Uterus (tissue), 4 donors: Measurements from ENCODE around the gene PCK2. TPM values are rescaled to one million over a fixed set of nuclear protein-coding genes. Genes with fewer than 3 reads are reported as not detected.
A peak's percentile ranks its signal among the peaks of the same experiment; 100 is the strongest.

ENCODE experiments used
- DNase-seq, 2 donors: peaks; one replicate each; pipeline ENCODE4 v3.0.0-alpha.2; 2019 to 2020
- H3K27ac ChIP-seq, 2 donors: fragments of 200-600 bp; sonication (generic); 1 replicate in 1 of 2; 2 replicates in 1 of 2; pipeline ENCODE4 v1.5.1; 2016 to 2018
- H3K27me3 ChIP-seq, 2 donors: fragments of 200-600 bp; sonication (generic); one replicate each; pipeline ENCODE4 v1.5.1; 2018 to 2019; ENCODE audit warnings: control low read depth in 1 of 2
- H3K36me3 ChIP-seq, 2 donors: fragments of 200-600 bp; sonication (generic); one replicate each; pipeline ENCODE4 v1.5.1; 2019; ENCODE audit warnings: control low read depth in 1 of 2
- H3K4me1 ChIP-seq, 2 donors: fragments of 200-600 bp; sonication (generic); one replicate each; pipeline ENCODE4 v1.5.1; 2018 to 2019; ENCODE audit warnings: control low read depth in 1 of 2
- H3K4me3 ChIP-seq, 2 donors: fragments of 200-600 bp; sonication (generic); 1 replicate in 1 of 2; 2 replicates in 1 of 2; pipeline ENCODE4 v1.5.1; 2018 to 2019; ENCODE audit warnings: mild to moderate bottlenecking in 1 of 2
- H3K9me3 ChIP-seq, 2 donors: fragments of 200-600 bp; sonication (generic); one replicate each; pipeline ENCODE4 v1.5.1; 2019; ENCODE audit warnings: control low read depth in 1 of 2
- POLR2A ChIP-seq, 2 donors: fragments of 450-650 bp; IDR thresholded peaks; one replicate each; pipeline ENCODE4 v1.6.1; 2016; ENCODE audit warnings: antibody characterized with exemption in 2 of 2, mild to moderate bottlenecking in 1 of 2, moderate library complexity in 1 of 2
- intact Hi-C: fragments of 100-400 bp; cut with DNase I; formaldehyde crosslinking; loops from one replicate; pipeline ENCODE4 v1.15.1; 2023; ENCODE audit warnings: low total_unique reads
- total RNA-seq, 4 donors: library from RNA; depleted of rRNA in 3 of 4; stranded (reverse); fragments of >200 nt in 3 of 4; gene quantifications; one replicate each; pipeline versions ENCODE4 v1.1.0 to v1.2.4, GENCODE V29; 2014 to 2023
- TF ChIP-seq, protein P1 (sequence below), 4 experiments: fragments of 200-600 bp in 2 of 4; fragments of 450-650 bp in 2 of 4; sonication (generic) in 2 of 4; IDR thresholded peaks; one replicate each; pipeline ENCODE4 v1.5.1; 2016 to 2019; ENCODE audit warnings: antibody characterized with exemption in 4 of 4, mild to moderate bottlenecking in 2 of 4, moderate library complexity in 1 of 4
- donor health status: DM: yes; HTN: yes; CAD: no.

The PCK2 gene
- total RNA-seq, 4 donors from 2014 or later, result 13.1 to 19.4 (median 15.1) TPM; not detected in 1

DNA sequence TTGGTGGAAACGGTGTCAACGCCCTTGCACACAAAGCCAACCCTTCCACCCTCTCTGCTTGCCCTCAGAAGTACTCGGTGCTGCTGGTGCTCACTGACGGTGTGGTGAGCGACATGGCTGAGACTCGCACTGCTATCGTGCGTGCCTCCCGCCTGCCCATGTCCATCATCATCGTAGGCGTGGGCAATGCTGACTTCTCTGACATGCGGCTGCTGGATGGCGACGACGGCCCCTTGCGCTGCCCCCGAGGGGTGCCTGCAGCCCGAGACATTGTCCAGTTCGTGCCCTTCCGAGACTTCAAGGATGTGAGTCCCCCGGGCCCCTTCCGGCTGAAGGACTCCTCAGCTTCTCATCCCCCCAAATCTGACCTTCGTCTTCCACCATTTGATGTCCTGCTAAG is 17.0 kb upstream of the PCK2 start:
- H3K36me3 ChIP-seq, result no peaks in the 10 kb centered on the region
- H3K27me3 ChIP-seq, result no peaks in the 10 kb centered on the region
- no peak for DNase-seq
- H3K27ac ChIP-seq, result no peak overlapping the region
- H3K9me3 ChIP-seq, result no peaks in the 10 kb centered on the region
- H3K4me1 ChIP-seq, result no peaks in the 10 kb centered on the region
- H3K4me3 ChIP-seq, result no peak overlapping the region
- intact Hi-C loops, result no loop called here
- no peak for TF ChIP-seq POLR2A (IDR thresholded peaks at IDR 0.05)
- TF ChIP-seq, protein P1, sequence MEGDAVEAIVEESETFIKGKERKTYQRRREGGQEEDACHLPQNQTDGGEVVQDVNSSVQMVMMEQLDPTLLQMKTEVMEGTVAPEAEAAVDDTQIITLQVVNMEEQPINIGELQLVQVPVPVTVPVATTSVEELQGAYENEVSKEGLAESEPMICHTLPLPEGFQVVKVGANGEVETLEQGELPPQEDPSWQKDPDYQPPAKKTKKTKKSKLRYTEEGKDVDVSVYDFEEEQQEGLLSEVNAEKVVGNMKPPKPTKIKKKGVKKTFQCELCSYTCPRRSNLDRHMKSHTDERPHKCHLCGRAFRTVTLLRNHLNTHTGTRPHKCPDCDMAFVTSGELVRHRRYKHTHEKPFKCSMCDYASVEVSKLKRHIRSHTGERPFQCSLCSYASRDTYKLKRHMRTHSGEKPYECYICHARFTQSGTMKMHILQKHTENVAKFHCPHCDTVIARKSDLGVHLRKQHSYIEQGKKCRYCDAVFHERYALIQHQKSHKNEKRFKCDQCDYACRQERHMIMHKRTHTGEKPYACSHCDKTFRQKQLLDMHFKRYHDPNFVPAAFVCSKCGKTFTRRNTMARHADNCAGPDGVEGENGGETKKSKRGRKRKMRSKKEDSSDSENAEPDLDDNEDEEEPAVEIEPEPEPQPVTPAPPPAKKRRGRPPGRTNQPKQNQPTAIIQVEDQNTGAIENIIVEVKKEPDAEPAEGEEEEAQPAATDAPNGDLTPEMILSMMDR (IDR thresholded peaks at IDR 0.05), result no peak

DNA sequence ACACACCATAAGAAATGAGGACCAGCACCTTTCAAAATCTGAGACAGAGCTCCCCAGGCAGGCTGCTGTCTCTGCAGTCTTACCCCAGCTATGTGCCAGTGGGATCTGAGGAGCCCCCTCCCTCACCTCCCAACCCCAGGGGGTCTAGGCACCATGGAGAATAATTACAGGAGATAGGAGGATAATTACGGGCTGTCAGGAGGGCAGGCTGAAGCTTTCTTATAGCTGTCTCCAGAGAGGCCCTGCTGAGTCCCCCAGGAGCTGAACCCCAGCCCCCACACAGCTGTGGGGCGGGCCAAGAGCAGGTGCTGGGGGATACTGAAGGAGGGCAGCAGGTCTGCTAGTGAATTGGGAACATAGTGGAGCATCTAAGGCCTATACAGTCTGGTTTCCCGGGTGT is 16.0 kb upstream of the PCK2 start:
- H3K27me3 ChIP-seq, result no peaks in the 10 kb centered on the region
- no peaks in the 10 kb centered on the region for H3K9me3 ChIP-seq
- no peak for DNase-seq
- TF ChIP-seq POLR2A (IDR thresholded peaks at IDR 0.05), result no peak
- TF ChIP-seq, protein P1 (IDR thresholded peaks at IDR 0.05), result no peak
- intact Hi-C loops, result no loop called here
- H3K36me3 ChIP-seq, result no peaks in the 10 kb centered on the region
- no peaks in the 10 kb centered on the region for H3K4me1 ChIP-seq
- H3K4me3 ChIP-seq, result no peak overlapping the region
- H3K27ac ChIP-seq, result no peak overlapping the region

DNA sequence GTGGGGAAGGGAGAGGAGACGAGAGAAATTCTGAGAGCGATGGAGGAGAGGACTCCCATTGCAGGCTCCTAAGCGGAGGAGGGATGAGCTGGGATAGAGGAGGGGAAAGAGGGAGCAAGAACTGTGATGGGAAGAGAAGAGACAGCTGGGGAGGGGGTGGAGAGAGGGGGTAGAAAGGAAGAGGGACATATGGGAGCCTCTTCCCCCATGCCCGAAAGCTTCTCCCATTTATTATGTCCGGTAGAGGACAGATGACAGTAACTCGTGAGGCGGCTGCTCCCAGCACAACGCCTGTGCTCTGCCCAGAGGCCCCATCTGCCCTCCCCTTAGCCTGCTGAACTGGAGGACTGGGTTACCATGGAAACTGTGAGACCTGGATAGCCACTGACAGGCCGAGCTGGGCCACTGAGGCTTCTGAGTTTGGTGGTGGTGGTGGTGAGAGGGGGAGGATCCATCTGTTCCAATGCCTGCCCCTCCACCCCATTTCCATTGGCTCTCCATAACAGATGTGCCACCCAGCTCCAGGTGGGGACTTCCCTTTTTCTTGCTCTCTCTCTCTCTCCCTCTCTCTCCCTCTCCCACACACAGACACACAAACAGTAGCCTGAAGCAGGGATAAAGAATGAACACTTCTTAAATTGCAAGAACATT is 14.5 kb upstream of the PCK2 start:
- H3K36me3 ChIP-seq, result no peaks in the 10 kb centered on the region
- DNase-seq, result no peak
- no peaks in the 10 kb centered on the region for H3K27me3 ChIP-seq
- H3K4me1 ChIP-seq, result no peaks in the 10 kb centered on the region
- intact Hi-C loops, result no loop called here
- no peak overlapping the region for H3K4me3 ChIP-seq
- H3K27ac ChIP-seq, result no peak overlapping the region
- H3K9me3 ChIP-seq, result no peaks in the 10 kb centered on the region
- TF ChIP-seq, protein P1 (IDR thresholded peaks at IDR 0.05), result no peak
- TF ChIP-seq POLR2A (IDR thresholded peaks at IDR 0.05), result no peak

DNA sequence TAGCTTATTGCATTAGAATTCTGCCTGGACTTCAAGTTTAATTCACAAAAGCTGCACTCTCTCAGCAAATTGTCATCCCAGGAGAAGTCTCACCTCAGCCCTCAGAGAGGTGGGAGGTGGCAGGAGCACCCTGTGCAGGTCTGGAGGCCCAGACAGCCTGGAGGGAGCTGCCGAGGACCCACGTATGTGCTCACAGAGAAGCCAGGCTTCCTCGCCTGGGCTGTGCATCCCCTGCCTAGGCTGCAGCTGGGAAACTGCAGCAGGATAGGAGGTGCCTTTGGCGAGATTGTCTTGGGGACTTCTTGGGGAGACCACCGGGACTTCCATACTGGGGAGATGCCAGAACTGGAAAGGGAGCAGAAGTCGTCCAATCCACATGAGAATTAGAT is 14.0 kb upstream of the PCK2 start:
- H3K4me1 ChIP-seq, result no peaks in the 10 kb centered on the region
- no peaks in the 10 kb centered on the region for H3K36me3 ChIP-seq
- H3K4me3 ChIP-seq, result no peak overlapping the region
- DNase-seq, result no peak
- no peak overlapping the region for H3K27ac ChIP-seq
- intact Hi-C loops, result no loop called here
- TF ChIP-seq, protein P1 (IDR thresholded peaks at IDR 0.05), result no peak
- TF ChIP-seq POLR2A (IDR thresholded peaks at IDR 0.05), result no peak
- no peaks in the 10 kb centered on the region for H3K9me3 ChIP-seq
- H3K27me3 ChIP-seq, result no peaks in the 10 kb centered on the region

DNA sequence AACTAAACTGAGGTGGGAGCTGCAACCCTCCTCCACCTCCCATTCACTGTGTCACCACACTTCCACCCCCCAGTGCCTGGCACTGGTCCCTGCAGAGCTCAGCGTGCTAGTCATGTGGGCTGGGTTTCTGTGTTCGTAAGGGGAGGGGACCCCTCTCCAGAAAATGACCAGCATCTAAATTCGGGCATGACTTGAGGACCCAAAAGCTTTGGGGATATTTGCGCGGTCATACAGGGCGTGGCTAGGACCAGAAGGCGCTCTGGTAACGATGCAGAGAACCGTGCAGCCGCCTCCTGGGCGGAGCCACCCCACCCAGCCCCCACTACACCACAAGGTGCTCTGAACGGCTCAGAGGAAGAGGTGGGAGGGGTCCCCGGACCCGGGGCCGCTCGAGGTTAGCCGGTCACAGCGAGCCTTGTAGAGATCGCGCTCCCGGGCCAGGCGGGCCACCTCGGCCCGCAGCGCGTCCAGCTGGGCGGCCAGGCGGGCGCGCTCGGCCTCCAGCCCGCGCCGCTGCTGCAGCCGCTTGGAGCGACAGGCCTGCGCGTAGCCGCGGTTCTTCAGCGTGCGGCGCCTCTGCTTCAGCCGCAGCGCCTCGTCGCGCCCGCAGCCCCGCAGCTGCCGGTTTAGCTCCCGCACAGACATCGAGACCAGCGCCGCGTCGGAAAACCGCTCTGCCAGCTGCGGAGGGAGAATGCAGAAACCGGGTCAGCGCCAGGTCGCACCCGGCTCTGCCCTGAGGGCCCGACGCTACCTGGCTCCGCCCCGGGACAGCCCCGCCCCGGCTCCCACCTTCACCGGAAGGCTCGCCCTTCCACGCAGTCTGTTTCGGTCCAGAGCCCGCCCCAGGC is 13.0 kb upstream of the PCK2 start:
- TF ChIP-seq POLR2A (IDR thresholded peaks at IDR 0.05), result no peak
- TF ChIP-seq, protein P1 (IDR thresholded peaks at IDR 0.05), result no peak
- H3K27ac ChIP-seq, result peak overlapping the region in 1 of 2 donors; percentile 0
- intact Hi-C loops, result no loop called here

More for the DNA sequence above, 13.0 kb upstream of the PCK2 start:
- Histone ChIP-seq H3K36me3 (no peaks in the 10 kb centered on the region), H3K4me1 (no peaks in the 10 kb centered on the region), H3K27me3 (no peaks in the 10 kb centered on the region), H3K9me3 (no peaks in the 10 kb centered on the region), H3K4me3 (peak overlapping the region; percentile 13 to 41)
- peak; percentile 28 to 32 for DNase-seq
